Measurements from ENCODE around the gene ARVCF. TPM values are rescaled to one million over a fixed set of nuclear protein-coding genes. Genes with fewer than 3 reads are reported as not detected.

Gene ARVCF
- total and polyA plus RNA-seq, 9 of the 15 experiments (the other 6 are each of a cell fraction or from before 2014, with no cell fraction given): 0.03 to 97.4 (median 15.6) TPM

DNA sequence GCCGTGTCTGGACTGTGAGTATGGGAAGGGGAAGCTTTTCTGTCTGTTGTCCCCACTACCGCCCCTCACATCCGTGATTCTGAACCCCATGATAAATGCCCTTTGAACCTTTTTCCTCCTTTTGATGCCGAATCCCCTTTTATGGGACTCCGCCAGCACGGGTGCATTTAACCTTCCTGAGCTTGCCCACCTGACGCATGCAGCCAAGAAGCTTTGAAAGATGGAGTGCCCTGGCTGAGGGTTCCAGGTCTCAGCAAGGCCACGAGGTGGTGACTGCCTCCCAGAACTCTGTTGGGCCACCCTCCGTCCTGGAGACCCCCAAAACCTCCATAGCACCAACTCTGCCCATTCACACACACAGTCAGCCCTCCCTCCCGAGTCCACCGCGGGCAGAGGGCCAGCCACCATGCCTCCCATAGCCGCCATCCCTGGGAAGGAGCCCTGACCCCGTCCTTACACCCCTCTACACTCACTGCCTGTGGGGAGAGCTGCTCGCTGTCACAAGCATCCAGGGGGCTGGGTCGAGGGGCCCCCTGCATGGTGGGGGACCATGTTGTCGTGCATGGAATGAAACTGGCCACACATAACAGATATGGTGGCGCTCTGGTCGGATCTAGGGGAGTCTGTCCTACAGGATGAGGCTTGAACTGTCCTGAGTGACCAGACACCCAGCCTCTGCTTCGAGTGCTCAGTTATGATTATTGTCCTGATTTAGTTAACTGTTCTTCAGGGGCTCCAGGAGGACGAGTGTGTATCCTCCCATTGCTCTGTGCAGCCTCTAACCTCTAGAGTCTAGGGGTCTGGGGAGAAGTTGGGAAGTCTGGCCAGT is 75.9 kb downstream of the ARVCF start (continued):
- TF ChIP-seq, protein P1, sequence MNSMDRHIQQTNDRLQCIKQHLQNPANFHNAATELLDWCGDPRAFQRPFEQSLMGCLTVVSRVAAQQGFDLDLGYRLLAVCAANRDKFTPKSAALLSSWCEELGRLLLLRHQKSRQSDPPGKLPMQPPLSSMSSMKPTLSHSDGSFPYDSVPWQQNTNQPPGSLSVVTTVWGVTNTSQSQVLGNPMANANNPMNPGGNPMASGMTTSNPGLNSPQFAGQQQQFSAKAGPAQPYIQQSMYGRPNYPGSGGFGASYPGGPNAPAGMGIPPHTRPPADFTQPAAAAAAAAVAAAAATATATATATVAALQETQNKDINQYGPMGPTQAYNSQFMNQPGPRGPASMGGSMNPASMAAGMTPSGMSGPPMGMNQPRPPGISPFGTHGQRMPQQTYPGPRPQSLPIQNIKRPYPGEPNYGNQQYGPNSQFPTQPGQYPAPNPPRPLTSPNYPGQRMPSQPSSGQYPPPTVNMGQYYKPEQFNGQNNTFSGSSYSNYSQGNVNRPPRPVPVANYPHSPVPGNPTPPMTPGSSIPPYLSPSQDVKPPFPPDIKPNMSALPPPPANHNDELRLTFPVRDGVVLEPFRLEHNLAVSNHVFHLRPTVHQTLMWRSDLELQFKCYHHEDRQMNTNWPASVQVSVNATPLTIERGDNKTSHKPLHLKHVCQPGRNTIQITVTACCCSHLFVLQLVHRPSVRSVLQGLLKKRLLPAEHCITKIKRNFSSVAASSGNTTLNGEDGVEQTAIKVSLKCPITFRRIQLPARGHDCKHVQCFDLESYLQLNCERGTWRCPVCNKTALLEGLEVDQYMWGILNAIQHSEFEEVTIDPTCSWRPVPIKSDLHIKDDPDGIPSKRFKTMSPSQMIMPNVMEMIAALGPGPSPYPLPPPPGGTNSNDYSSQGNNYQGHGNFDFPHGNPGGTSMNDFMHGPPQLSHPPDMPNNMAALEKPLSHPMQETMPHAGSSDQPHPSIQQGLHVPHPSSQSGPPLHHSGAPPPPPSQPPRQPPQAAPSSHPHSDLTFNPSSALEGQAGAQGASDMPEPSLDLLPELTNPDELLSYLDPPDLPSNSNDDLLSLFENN (IDR thresholded peaks at IDR 0.05; ENCODE audit: low read depth in 2 of 2, low read length in 2 of 2): 0 out of 4 replicates have a peak, but pooled peaks of 1 of the 2 experiments have one; percentile 20
- TF ChIP-seq E2F6 (IDR thresholded peaks at IDR 0.05; ENCODE audit: borderline replicate concordance in 1 of 2, extremely low read depth in 1 of 2, insufficient read depth in 1 of 2, insufficient read length in 1 of 2, low read depth in 1 of 2, low read length in 1 of 2, poor library complexity in 1 of 2, severe bottlenecking in 1 of 2) (peak in 1 of 2 experiments; percentile 7), PCBP1 (IDR thresholded peaks at IDR 0.05; ENCODE audit: low read depth, low read length, poor library complexity, severe bottlenecking) (no peak), ZNF57 (CRISPR knock-in tag; IDR thresholded peaks at IDR 0.05) (peak; percentile 28; the same call in 1 of the 2 replicates), BCL6 (CRISPR knock-in tag; IDR thresholded peaks at IDR 0.05) (peak; percentile 7; the same call in 1 of the 2 replicates), THRB (CRISPR knock-in tag; conservative IDR thresholded peaks at IDR 0.05) (0 out of 2 replicates have a peak, but pooled peaks have one; percentile 3), HMG20A (CRISPR knock-in tag; conservative IDR thresholded peaks at IDR 0.05) (0 out of 2 replicates have a peak, but pooled peaks have one; percentile 48), ZNF3 (CRISPR knock-in tag; IDR thresholded peaks at IDR 0.05) (no peak), ZNF444 (CRISPR knock-in tag; IDR thresholded peaks at IDR 0.05) (peak; percentile 25; the same call in 1 of the 2 replicates), ZNF165 (CRISPR knock-in tag; IDR thresholded peaks at IDR 0.05; ENCODE audit: borderline replicate concordance) (0 out of 2 replicates have a peak, but pooled peaks have one; percentile 7), HOXB6 (CRISPR knock-in tag; IDR thresholded peaks at IDR 0.05; ENCODE audit: borderline replicate concordance) (peak; percentile 81; the same call in 1 of the 2 replicates)
- TF ChIP-seq, protein P2, sequence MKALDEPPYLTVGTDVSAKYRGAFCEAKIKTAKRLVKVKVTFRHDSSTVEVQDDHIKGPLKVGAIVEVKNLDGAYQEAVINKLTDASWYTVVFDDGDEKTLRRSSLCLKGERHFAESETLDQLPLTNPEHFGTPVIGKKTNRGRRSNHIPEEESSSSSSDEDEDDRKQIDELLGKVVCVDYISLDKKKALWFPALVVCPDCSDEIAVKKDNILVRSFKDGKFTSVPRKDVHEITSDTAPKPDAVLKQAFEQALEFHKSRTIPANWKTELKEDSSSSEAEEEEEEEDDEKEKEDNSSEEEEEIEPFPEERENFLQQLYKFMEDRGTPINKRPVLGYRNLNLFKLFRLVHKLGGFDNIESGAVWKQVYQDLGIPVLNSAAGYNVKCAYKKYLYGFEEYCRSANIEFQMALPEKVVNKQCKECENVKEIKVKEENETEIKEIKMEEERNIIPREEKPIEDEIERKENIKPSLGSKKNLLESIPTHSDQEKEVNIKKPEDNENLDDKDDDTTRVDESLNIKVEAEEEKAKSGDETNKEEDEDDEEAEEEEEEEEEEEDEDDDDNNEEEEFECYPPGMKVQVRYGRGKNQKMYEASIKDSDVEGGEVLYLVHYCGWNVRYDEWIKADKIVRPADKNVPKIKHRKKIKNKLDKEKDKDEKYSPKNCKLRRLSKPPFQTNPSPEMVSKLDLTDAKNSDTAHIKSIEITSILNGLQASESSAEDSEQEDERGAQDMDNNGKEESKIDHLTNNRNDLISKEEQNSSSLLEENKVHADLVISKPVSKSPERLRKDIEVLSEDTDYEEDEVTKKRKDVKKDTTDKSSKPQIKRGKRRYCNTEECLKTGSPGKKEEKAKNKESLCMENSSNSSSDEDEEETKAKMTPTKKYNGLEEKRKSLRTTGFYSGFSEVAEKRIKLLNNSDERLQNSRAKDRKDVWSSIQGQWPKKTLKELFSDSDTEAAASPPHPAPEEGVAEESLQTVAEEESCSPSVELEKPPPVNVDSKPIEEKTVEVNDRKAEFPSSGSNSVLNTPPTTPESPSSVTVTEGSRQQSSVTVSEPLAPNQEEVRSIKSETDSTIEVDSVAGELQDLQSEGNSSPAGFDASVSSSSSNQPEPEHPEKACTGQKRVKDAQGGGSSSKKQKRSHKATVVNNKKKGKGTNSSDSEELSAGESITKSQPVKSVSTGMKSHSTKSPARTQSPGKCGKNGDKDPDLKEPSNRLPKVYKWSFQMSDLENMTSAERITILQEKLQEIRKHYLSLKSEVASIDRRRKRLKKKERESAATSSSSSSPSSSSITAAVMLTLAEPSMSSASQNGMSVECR (CRISPR knock-in tag; IDR thresholded peaks at IDR 0.05): no peak
- TF ChIP-seq, protein P3, sequence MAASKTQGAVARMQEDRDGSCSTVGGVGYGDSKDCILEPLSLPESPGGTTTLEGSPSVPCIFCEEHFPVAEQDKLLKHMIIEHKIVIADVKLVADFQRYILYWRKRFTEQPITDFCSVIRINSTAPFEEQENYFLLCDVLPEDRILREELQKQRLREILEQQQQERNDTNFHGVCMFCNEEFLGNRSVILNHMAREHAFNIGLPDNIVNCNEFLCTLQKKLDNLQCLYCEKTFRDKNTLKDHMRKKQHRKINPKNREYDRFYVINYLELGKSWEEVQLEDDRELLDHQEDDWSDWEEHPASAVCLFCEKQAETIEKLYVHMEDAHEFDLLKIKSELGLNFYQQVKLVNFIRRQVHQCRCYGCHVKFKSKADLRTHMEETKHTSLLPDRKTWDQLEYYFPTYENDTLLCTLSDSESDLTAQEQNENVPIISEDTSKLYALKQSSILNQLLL (CRISPR knock-in tag; IDR thresholded peaks at IDR 0.05; ENCODE audit: borderline replicate concordance): no peak

Measured in K562 (cell line).